ENCODE measurements around the gene OAT.
A peak's percentile ranks its signal among the peaks of the same experiment; 100 is the strongest.
"Not testable (repeated sequence)": the region's sequence is repeated elsewhere in the genome, so short reads cannot be mapped to it uniquely, and the experiment has no call there.

Gene OAT

DNA sequence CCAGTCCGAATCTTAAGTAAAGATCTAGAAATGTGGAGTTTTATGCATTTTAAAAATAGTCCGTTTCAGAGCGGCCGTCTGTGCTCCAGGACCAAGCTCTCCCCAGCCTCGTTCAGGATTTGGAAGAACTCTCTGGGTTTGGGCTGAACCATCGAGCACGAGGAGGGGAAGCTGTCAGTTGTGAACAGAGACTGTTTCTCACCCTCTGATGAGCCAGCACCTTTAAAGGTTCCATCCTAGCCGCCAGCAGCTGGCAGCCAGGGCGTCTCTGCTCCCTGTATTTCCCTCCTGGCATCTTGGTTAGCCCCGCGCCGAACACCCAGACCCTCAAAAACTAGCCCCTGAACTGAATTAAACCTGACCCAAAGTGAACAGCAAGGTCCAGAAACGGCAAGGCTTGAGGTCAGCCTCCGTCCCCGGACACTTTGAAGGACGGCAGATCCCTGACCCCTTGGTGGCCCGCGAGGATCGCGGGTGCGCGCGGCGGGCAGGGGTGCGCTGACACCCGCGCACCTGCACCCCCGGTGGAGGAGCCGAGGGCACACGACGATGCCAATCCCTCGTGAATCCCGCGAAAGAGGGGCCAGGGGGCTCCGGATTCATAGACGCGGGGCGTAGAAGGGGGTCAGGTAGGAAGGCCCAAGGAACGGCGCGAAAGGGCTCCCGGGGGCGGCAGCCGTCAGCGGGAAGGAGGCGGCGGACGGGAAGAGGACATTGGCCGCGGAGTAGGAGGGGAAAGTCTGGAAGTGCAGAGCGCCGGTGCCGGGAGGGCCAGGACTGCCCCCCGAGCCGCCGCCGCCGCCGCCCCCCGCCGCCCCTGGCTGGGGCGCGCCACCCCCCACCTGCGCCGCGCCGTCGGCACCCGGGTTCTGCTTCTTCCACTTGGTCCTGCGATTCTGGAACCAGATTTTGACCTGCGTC, 28.4 kb upstream of the OAT start:
- Histone ChIP-seq H3K4me3 (ENCODE audit: extremely low read depth, insufficient read depth, low read length, poor library complexity, severe bottlenecking) (peak overlapping the region; percentile 31), H3K4me1 (ENCODE audit: control insufficient read depth, insufficient read depth, low read length, poor library complexity, severe bottlenecking) (peaks cover 12% of the 10 kb centered on the region), H3K9me3 (ENCODE audit: control insufficient read depth, low read length) (no peaks in the 10 kb centered on the region), H3K27ac (ENCODE audit: low read depth, low read length, severe bottlenecking) (no peak overlapping the region), H3K36me3 (ENCODE audit: control insufficient read depth, insufficient read depth, low read length) (no peaks in the 10 kb centered on the region)
- WGBS, 2 experiments (ENCODE audit: insufficient coverage in 2 of 2) = 28 to 33% methylated on average over 43 to 64 of the region's 71 CpGs

DNA sequence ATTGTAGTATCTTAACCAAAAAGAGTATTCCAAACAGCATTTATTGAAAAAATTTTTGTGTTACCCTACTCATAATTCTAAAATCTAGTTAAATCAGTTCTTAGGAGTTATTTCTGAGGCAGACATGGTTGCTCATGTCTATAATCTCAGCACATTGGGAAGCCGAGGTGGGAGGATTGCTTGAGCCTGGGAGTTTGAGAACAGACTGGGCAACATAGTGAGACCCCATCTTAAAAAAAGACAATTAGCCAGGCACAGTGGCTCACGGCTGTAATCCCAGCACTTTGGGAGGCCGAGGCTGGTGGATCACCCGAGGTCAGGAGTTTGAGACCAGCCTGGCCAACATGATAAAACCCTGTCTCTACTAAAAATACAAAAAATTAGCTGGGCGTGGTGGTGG, 23.0 kb upstream of the OAT start:
- H3K4me1 ChIP-seq (ENCODE audit: control insufficient read depth, insufficient read depth, low read length, poor library complexity, severe bottlenecking); H3K9me3 ChIP-seq (ENCODE audit: control insufficient read depth, low read length); H3K36me3 ChIP-seq (ENCODE audit: control insufficient read depth, insufficient read depth, low read length); H3K27ac ChIP-seq (ENCODE audit: low read depth, low read length, severe bottlenecking); H3K4me3 ChIP-seq (ENCODE audit: extremely low read depth, insufficient read depth, low read length, poor library complexity, severe bottlenecking): not testable (repeated sequence)
- 91 to 98% methylated on average over 1 to 5 of the region's 5 CpGs for WGBS, 2 experiments (ENCODE audit: insufficient coverage in 2 of 2)

DNA sequence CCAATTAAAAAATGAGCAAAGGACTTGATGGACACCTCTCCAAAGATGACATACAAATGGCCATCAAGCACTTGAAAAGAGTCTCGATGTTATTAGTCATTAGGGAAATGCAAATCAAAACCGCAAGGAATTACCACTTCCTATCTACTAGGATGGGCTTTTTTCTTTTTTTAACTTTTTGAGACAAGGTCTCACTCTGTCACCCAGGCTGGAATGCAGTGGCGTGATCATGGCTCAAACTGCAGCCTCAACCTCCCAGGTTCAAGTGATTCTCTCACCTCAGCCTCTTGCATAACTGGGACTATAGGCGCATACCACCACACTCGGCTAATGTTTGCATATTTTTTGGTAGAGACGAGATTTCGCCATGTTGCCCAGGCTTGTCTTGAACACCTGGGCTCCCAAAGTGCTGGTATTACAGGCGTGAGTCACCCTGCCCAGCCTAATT, 17.5 kb upstream of the OAT start:
- no peak overlapping the region for H3K27ac ChIP-seq (ENCODE audit: low read depth, low read length, severe bottlenecking)
- H3K4me3 ChIP-seq (ENCODE audit: extremely low read depth, insufficient read depth, low read length, poor library complexity, severe bottlenecking) = no peak overlapping the region
- no peaks in the 10 kb centered on the region for H3K36me3 ChIP-seq (ENCODE audit: control insufficient read depth, insufficient read depth, low read length)
- WGBS, 2 experiments (ENCODE audit: insufficient coverage in 2 of 2) = 84 to 92% methylated on average over 8 of the region's 8 CpGs
- H3K4me1 ChIP-seq (ENCODE audit: control insufficient read depth, insufficient read depth, low read length, poor library complexity, severe bottlenecking) = no peaks in the 10 kb centered on the region
- no peaks in the 10 kb centered on the region for H3K9me3 ChIP-seq (ENCODE audit: control insufficient read depth, low read length)

DNA sequence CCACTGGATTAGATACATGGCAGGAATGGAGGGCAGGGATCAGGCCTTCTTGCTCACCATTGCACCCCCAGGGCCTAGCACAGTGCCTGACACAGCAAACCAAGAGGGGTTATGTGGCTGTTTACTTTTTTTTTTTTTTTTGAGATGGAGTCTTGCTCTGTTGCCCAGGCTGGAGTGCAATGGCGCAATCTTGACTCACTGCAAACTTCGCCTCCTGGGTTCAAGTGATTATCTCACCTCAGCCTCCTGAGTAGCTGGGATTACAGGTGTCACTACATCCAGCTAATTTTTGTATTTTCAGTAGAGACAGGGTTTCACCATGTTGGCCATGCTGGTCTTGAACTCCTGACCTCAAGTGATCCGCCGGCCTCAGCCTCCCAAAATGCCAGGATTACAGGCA, 17.0 kb upstream of the OAT start:
- not testable (repeated sequence) for H3K27ac ChIP-seq (ENCODE audit: low read depth, low read length, severe bottlenecking); H3K4me1 ChIP-seq (ENCODE audit: control insufficient read depth, insufficient read depth, low read length, poor library complexity, severe bottlenecking); H3K36me3 ChIP-seq (ENCODE audit: control insufficient read depth, insufficient read depth, low read length); H3K9me3 ChIP-seq (ENCODE audit: control insufficient read depth, low read length); H3K4me3 ChIP-seq (ENCODE audit: extremely low read depth, insufficient read depth, low read length, poor library complexity, severe bottlenecking)
- 94 to 100% methylated on average over 2 to 3 of the region's 4 CpGs for WGBS, 2 experiments (ENCODE audit: insufficient coverage in 2 of 2)

DNA sequence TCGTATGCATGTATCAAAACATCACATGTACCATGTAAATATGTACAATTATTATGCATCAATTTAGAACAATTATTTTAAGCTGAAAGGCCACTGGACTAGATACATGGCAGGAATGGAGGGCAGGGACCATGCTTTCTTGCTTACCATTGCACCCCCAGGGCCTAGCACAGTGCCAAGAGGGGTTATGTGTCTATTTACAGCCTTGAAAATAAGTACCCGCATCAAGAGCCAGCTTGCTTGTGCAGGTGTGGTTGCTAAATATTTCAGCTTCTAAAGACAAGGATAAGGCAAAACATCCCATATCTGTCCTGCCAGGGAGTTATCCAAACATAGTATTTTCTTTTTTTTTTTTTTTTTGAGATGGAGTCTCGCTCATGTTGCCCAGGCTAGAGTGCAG, 14.7 kb upstream of the OAT start:
- Histone ChIP-seq H3K4me3 (ENCODE audit: extremely low read depth, insufficient read depth, low read length, poor library complexity, severe bottlenecking) (no peak overlapping the region), H3K27ac (ENCODE audit: low read depth, low read length, severe bottlenecking) (no peak overlapping the region), H3K9me3 (ENCODE audit: control insufficient read depth, low read length) (no peaks in the 10 kb centered on the region), H3K36me3 (ENCODE audit: control insufficient read depth, insufficient read depth, low read length) (no peaks in the 10 kb centered on the region), H3K4me1 (ENCODE audit: control insufficient read depth, insufficient read depth, low read length, poor library complexity, severe bottlenecking) (no peaks in the 10 kb centered on the region)
- WGBS, 2 experiments (ENCODE audit: insufficient coverage in 2 of 2) = 90% methylated on average over 2 of the region's 3 CpGs; no CpG with 5 or more reads in 1 of the 2 experiments

DNA sequence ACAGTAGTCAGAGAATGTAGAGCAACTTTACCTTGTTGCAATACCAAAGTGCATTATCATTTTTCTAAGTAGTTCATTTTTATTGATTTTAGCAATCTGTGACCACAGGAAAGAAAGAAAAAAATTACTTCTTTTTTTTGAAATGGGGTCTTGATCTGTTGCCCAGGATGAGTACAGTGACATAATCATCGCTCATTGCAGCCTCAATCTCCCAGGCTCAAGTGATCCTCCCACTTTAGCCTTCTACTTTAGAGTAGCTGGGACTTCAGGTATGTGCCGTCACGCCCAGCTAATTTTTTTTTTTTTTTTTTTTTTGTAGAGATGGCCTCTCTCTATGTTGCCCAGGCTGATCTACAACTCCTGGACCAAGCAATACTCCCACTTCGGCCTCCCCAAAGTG, 11.4 kb upstream of the OAT start:
- Histone ChIP-seq H3K9me3 (ENCODE audit: control insufficient read depth, low read length) (no peaks in the 10 kb centered on the region), H3K4me3 (ENCODE audit: extremely low read depth, insufficient read depth, low read length, poor library complexity, severe bottlenecking) (no peak overlapping the region)
- WGBS, 2 experiments (ENCODE audit: insufficient coverage in 2 of 2) = 100% methylated on average over 2 of the region's 4 CpGs

DNA sequence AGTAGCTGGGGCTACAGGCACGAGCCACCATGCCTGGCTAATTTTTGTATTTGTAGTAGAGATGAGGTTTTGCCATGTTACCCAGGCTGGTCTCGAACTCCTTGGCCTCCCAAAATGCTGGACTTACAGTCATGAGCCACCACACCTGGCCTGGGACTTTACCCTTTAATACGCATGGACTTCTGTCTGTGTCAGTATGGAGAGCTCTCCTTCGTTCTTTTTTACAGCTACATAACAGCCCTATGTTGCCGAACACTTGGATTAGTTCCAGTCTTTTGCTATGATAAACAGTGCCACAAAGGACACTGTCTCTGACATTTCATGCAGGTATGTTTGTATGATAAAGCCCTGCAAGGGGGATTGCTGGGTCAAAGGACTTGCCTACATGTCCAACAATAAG, 10.9 kb upstream of the OAT start:
- Histone ChIP-seq H3K27ac (ENCODE audit: low read depth, low read length, severe bottlenecking) (no peak overlapping the region), H3K4me3 (ENCODE audit: extremely low read depth, insufficient read depth, low read length, poor library complexity, severe bottlenecking) (no peak overlapping the region), H3K9me3 (ENCODE audit: control insufficient read depth, low read length) (no peaks in the 10 kb centered on the region), H3K36me3 (ENCODE audit: control insufficient read depth, insufficient read depth, low read length) (no peaks in the 10 kb centered on the region), H3K4me1 (ENCODE audit: control insufficient read depth, insufficient read depth, low read length, poor library complexity, severe bottlenecking) (no peaks in the 10 kb centered on the region)
- 76 to 86% methylated on average over 3 of the region's 5 CpGs for WGBS, 2 experiments (ENCODE audit: insufficient coverage in 2 of 2)

More for the DNA sequence above, 11.4 kb upstream of the OAT start:
- H3K27ac ChIP-seq (ENCODE audit: low read depth, low read length, severe bottlenecking) = no peak overlapping the region
- no peaks in the 10 kb centered on the region for H3K36me3 ChIP-seq (ENCODE audit: control insufficient read depth, insufficient read depth, low read length)
- no peaks in the 10 kb centered on the region for H3K4me1 ChIP-seq (ENCODE audit: control insufficient read depth, insufficient read depth, low read length, poor library complexity, severe bottlenecking)

DNA sequence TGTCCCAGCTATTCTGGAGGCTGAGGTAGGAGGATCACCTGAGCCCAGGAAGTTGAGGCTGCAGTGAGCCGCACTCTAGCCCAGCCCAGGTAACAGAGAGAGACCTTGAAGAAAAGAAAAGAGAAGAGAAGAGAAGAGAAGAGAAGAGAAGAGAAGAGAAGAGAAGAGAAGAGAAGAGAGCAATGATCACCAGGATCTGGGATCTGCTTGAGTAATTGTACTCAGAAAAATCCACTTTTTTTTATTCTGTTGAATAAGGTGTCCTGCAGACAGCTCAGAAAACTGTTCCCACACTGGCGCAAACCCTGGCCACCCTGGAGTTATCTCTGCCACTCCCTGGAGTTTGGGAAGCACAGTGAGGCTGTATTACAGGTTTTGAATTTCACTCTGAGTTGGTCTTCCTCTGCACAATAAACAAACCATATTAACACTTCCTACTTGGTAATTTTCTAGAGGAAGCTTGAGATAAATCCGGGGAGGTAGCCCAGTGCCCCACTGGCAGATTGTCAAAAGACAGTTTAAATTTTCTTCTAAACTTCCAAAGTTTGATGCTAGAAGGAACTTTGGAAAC, 9.6 kb upstream of the OAT start:
- 72 to 100% methylated on average over 1 to 2 of the region's 3 CpGs for WGBS, 2 experiments (ENCODE audit: insufficient coverage in 2 of 2)
- Histone ChIP-seq H3K27ac (ENCODE audit: low read depth, low read length, severe bottlenecking) (no peak overlapping the region), H3K4me1 (ENCODE audit: control insufficient read depth, insufficient read depth, low read length, poor library complexity, severe bottlenecking) (no peaks in the 10 kb centered on the region), H3K4me3 (ENCODE audit: extremely low read depth, insufficient read depth, low read length, poor library complexity, severe bottlenecking) (no peak overlapping the region), H3K9me3 (ENCODE audit: control insufficient read depth, low read length) (no peaks in the 10 kb centered on the region), H3K36me3 (ENCODE audit: control insufficient read depth, insufficient read depth, low read length) (no peaks in the 10 kb centered on the region)

DNA sequence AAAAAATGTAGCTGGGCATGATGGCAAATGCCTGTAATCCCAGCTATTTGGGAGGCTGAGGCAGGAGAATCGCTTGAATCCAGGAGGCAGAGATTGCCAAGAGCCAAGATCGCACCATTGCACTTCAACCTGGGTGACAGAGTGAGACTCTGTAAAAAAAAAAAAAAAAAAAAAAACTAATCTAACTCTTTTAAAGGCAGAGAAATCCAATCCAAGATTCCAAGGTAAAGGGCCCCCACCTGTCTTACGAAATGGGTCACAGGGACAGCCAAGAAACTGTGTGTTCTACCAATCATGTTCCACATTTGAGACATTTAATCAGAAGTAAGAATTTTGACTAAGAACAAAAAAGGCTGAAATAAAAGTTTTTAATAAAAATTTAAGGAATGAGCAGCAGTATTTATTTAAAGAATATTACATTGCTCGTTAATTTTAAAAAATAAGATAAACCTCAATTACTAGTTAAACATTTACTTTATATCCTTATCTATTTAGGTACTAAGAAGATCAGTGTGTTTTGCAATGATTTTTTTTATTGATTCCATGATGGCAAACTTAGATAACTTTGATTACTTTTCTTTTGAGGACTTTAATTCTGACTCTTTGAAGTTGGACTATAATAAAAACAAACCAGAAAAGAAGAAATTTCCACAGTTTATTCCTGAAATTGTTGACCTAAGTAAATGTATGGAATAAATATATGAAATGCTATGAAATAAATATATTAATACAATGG, 6.7 kb upstream of the OAT start:
- Histone ChIP-seq H3K36me3 (ENCODE audit: control insufficient read depth, insufficient read depth, low read length) (no peaks in the 10 kb centered on the region), H3K4me1 (ENCODE audit: control insufficient read depth, insufficient read depth, low read length, poor library complexity, severe bottlenecking) (no peaks in the 10 kb centered on the region), H3K4me3 (ENCODE audit: extremely low read depth, insufficient read depth, low read length, poor library complexity, severe bottlenecking) (no peak overlapping the region), H3K9me3 (ENCODE audit: control insufficient read depth, low read length) (no peaks in the 10 kb centered on the region), H3K27ac (ENCODE audit: low read depth, low read length, severe bottlenecking) (no peak overlapping the region)
- 100% methylated on average over 1 of the region's 4 CpGs for WGBS, 2 experiments (ENCODE audit: insufficient coverage in 2 of 2)

DNA sequence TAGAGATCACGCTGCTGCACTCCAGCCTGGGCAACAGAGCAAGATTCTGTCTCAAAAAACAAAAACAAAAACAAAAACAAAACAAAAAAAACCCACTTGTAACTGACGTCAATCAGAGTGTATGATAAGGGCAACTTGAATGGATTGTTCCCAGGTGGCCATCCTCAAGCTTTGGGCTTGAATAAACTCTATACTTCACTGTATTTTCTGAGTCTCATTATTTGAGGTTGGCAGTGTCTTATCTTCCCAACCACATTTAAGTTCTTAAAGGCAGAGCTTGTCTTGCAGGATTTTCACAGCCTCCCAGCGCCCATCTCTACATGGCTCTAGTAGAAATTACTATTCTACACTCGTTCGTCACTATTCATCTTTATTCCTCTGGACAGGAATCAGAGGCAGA, 5.1 kb upstream of the OAT start:
- no peak overlapping the region for H3K27ac ChIP-seq (ENCODE audit: low read depth, low read length, severe bottlenecking)
- no peak overlapping the region for H3K4me3 ChIP-seq (ENCODE audit: extremely low read depth, insufficient read depth, low read length, poor library complexity, severe bottlenecking)
- H3K9me3 ChIP-seq (ENCODE audit: control insufficient read depth, low read length) = no peaks in the 10 kb centered on the region
- no CpG with 5 or more reads among the region's 5 CpGs for WGBS, 2 experiments (ENCODE audit: insufficient coverage in 2 of 2)
- H3K36me3 ChIP-seq (ENCODE audit: control insufficient read depth, insufficient read depth, low read length) = no peaks in the 10 kb centered on the region
- H3K4me1 ChIP-seq (ENCODE audit: control insufficient read depth, insufficient read depth, low read length, poor library complexity, severe bottlenecking) = no peaks in the 10 kb centered on the region

All from mesodermal cell (in vitro differentiated cells).